ENCODE data around the gene CLEC5A.

- TF ChIP-seq CTCF (conservative IDR thresholded peaks at IDR 0.05; ENCODE audit: low read length), result no peak
- TF ChIP-seq EZH2phosphoT487 (IDR thresholded peaks at IDR 0.05; ENCODE audit: borderline replicate concordance), result no peak
Measured at GRCh38 chr7:141916099-141916498, 30.7 kb downstream of the CLEC5A start, which contains the start of gene OR9A4.

Data from Loucy (cell line).